Measurements from ENCODE around the gene SPAAR.

SPAAR gene

DNA sequence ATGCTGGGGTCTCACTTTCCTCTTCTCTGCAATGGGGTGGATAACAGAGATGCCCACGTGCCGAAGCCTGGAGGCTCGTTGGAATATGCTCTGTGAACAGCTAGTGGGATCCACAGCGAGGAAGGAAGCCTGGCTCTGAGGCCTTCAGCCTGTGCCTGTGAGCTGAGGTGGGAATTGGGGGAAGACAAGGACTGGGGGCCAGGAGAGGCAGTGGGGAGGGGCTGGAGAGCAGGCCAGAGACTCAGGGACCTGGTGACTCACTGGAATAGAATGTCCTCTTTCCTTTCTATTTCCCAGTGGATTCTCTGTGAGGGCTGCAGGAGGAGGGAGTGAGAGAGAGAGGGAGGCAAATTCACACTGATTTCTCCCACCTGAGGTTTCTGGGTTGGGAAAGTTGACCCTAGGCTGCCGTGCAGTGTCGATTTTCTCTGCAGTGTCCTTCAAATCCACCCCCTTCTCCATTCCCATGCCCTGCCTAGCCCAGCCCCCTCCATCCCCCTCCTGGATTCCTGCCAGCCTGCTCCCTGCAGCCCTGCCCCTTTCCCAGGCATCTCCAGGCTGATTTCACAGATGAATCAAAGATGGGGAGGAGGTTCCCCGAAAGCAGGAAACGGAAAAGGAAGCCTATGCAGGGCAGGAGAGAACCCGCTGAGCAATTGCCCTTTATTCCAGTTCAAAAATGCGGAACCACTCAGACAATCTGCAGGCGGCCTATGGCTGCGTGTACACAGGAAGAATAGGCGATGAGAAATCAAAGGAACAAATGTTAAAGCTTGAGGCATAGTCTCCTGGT lies 1.4 kb upstream of the SPAAR start:
- H3K4me2 ChIP-seq (ENCODE audit: insufficient read depth, low read length), result no peak overlapping the region
- no peak overlapping the region for H3K4me3 ChIP-seq (ENCODE audit: low read depth in 1 of 2, low read length in 2 of 2)
- H3K27me3 ChIP-seq (ENCODE audit: insufficient read depth, low read length, poor library complexity), result no peaks in the 10 kb centered on the region
- peaks cover 20% of the 10 kb centered on the region for H3K4me1 ChIP-seq (ENCODE audit: insufficient read depth, low read length)
- no peaks in the 10 kb centered on the region for H3K9me3 ChIP-seq (ENCODE audit: insufficient read depth, low read length, severe bottlenecking)
- H4K20me1 ChIP-seq (ENCODE audit: insufficient read depth, low read length), result no peaks in the 10 kb centered on the region
- H3K27ac ChIP-seq (ENCODE audit: low read length), result no peak overlapping the region
- H3K9ac ChIP-seq (ENCODE audit: low read depth, low read length), result no peak overlapping the region
- no peak overlapping the region for H2AFZ ChIP-seq (ENCODE audit: low read depth, low read length)
- no peaks in the 10 kb centered on the region for H3K36me3 ChIP-seq (ENCODE audit: insufficient read depth, low read length)
- no peaks in the 10 kb centered on the region for H3K79me2 ChIP-seq (ENCODE audit: insufficient read depth, low read length)
- TF ChIP-seq EZH2 (IDR thresholded peaks at IDR 0.05; ENCODE audit: borderline replicate concordance, low read depth, low read length, severe bottlenecking), result no peak
- TF ChIP-seq, protein P1, sequence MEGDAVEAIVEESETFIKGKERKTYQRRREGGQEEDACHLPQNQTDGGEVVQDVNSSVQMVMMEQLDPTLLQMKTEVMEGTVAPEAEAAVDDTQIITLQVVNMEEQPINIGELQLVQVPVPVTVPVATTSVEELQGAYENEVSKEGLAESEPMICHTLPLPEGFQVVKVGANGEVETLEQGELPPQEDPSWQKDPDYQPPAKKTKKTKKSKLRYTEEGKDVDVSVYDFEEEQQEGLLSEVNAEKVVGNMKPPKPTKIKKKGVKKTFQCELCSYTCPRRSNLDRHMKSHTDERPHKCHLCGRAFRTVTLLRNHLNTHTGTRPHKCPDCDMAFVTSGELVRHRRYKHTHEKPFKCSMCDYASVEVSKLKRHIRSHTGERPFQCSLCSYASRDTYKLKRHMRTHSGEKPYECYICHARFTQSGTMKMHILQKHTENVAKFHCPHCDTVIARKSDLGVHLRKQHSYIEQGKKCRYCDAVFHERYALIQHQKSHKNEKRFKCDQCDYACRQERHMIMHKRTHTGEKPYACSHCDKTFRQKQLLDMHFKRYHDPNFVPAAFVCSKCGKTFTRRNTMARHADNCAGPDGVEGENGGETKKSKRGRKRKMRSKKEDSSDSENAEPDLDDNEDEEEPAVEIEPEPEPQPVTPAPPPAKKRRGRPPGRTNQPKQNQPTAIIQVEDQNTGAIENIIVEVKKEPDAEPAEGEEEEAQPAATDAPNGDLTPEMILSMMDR (IDR thresholded peaks at IDR 0.05; ENCODE audit: borderline replicate concordance, extremely low read depth, low read length, poor library complexity, severe bottlenecking), result no peak
- no peak for ATAC-seq (ENCODE audit: insufficient read depth, low read depth)
- DNase-seq, result no peak

- Histone ChIP-seq H3K27me3 (ENCODE audit: insufficient read depth, low read length, poor library complexity) (no peaks in the 10 kb centered on the region), H3K36me3 (ENCODE audit: insufficient read depth, low read length) (no peaks in the 10 kb centered on the region), H3K79me2 (ENCODE audit: insufficient read depth, low read length) (no peaks in the 10 kb centered on the region), H4K20me1 (ENCODE audit: insufficient read depth, low read length) (no peaks in the 10 kb centered on the region), H3K4me1 (ENCODE audit: insufficient read depth, low read length) (peaks cover 20% of the 10 kb centered on the region), H3K4me2 (ENCODE audit: insufficient read depth, low read length) (no peak overlapping the region), H3K9ac (ENCODE audit: low read depth, low read length) (no peak overlapping the region), H2AFZ (ENCODE audit: low read depth, low read length) (no peak overlapping the region), H3K27ac (ENCODE audit: low read length) (no peak overlapping the region), H3K4me3 (ENCODE audit: low read depth in 1 of 2, low read length in 2 of 2) (no peak overlapping the region), H3K9me3 (ENCODE audit: insufficient read depth, low read length, severe bottlenecking) (no peaks in the 10 kb centered on the region)
- DNase-seq, result no peak
- no peak for ATAC-seq (ENCODE audit: insufficient read depth, low read depth)
- TF ChIP-seq EZH2 (IDR thresholded peaks at IDR 0.05; ENCODE audit: borderline replicate concordance, low read depth, low read length, severe bottlenecking), result no peak
These were observed 675 bp upstream of the SPAAR start for GRCh38 chr9:35908504-35909125.

- no peak overlapping the region for H3K4me3 ChIP-seq (ENCODE audit: low read depth in 1 of 2, low read length in 2 of 2)
- peaks cover 20% of the 10 kb centered on the region for H3K4me1 ChIP-seq (ENCODE audit: insufficient read depth, low read length)
- ATAC-seq (ENCODE audit: insufficient read depth, low read depth) (no peak), DNase-seq (no peak)
- H3K9me3 ChIP-seq (ENCODE audit: insufficient read depth, low read length, severe bottlenecking), result no peaks in the 10 kb centered on the region
- no peaks in the 10 kb centered on the region for H4K20me1 ChIP-seq (ENCODE audit: insufficient read depth, low read length)
- H3K36me3 ChIP-seq (ENCODE audit: insufficient read depth, low read length), result no peaks in the 10 kb centered on the region
- peak overlapping the region; percentile 67 for H2AFZ ChIP-seq (ENCODE audit: low read depth, low read length)
- H3K27ac ChIP-seq (ENCODE audit: low read length), result no peak overlapping the region; the same call in 1 of the 2 replicates
- no peaks in the 10 kb centered on the region for H3K79me2 ChIP-seq (ENCODE audit: insufficient read depth, low read length)
- no peak overlapping the region for H3K4me2 ChIP-seq (ENCODE audit: insufficient read depth, low read length)
- H3K9ac ChIP-seq (ENCODE audit: low read depth, low read length), result no peak overlapping the region
- no peaks in the 10 kb centered on the region for H3K27me3 ChIP-seq (ENCODE audit: insufficient read depth, low read length, poor library complexity)
- TF ChIP-seq, protein P1 (IDR thresholded peaks at IDR 0.05; ENCODE audit: borderline replicate concordance, extremely low read depth, low read length, poor library complexity, severe bottlenecking), result no peak
- no peak for TF ChIP-seq EZH2 (IDR thresholded peaks at IDR 0.05; ENCODE audit: borderline replicate concordance, low read depth, low read length, severe bottlenecking)
These were observed 660 bp downstream of the SPAAR start for GRCh38 chr9:35909687-35910612.
